WTC11 (cell line): ENCODE data around the gene ELMO1. TPM values are rescaled to one million over a fixed set of nuclear protein-coding genes. Genes with fewer than 3 reads are reported as not detected.

ENCODE experiments used
- ATAC-seq: fragments of 200-7000 bp; cut with Tn5 transposase; 2 replicates; pipeline ENCODE4 v1.10.0; 2021; ENCODE audit warnings: mild to moderate bottlenecking, moderate library complexity
- CTCF ChIA-PET: fragments of 300-600 bp; sonication (Branson Sonifier 250); formaldehyde crosslinking; loops from one replicate; lab custom pipeline; 2021; ENCODE audit warnings: antibody characterized with exemption; lab: Charles Lee
- POLR2A ChIA-PET: fragments of 350-600 bp; sonication (Branson Sonifier 250); formaldehyde crosslinking; loops from one replicate; lab custom pipeline; 2021; ENCODE audit warnings: antibody characterized with exemption; lab: Charles Lee
- DNase-seq: peaks from one replicate; pipeline ENCODE4 v3.0.0; 2021; ENCODE audit warnings: low spot score
- H3K27ac Mint-ChIP-seq: 2 replicates; pipeline ENCODE4 v1.8.0; 2021; ENCODE audit warnings: mixed read lengths
- H3K27me3 Mint-ChIP-seq: 2 replicates; pipeline ENCODE4 v1.8.0; 2021; ENCODE audit warnings: low read depth, mild to moderate bottlenecking, moderate library complexity, mixed read lengths
- H3K36me3 Mint-ChIP-seq: 2 replicates; pipeline ENCODE4 v1.8.0; 2021; ENCODE audit warnings: mixed read lengths
- H3K4me1 Mint-ChIP-seq: 2 replicates; pipeline ENCODE4 v1.8.0; 2022; ENCODE audit warnings: mixed read lengths
- H3K4me3 Mint-ChIP-seq: 2 replicates; pipeline ENCODE4 v1.8.0; 2021; ENCODE audit warnings: mild to moderate bottlenecking, moderate library complexity, mixed read lengths
- H3K9me3 Mint-ChIP-seq: 2 replicates; pipeline ENCODE4 v1.8.0; 2021; ENCODE audit warnings: mixed read lengths
- CBFB ChIP-seq: sonication (generic); formaldehyde crosslinking; IDR thresholded peaks from 2 replicates; pipeline ENCODE4 v1.8.1; 2022; ENCODE audit warnings: mild to moderate bottlenecking, low read depth, missing genetic modification reagents
- FOXK1 ChIP-seq: sonication (generic); formaldehyde crosslinking; IDR thresholded peaks from 2 replicates; pipeline ENCODE4 v1.8.0; 2022; ENCODE audit warnings: mild to moderate bottlenecking, moderate library complexity, missing genetic modification reagents
- GRHL2 ChIP-seq: fragments of 250-450 bp; sonication (Bioruptor Pico); IDR thresholded peaks from 2 replicates; pipeline ENCODE4 v1.8.0; 2022; ENCODE audit warnings: mild to moderate bottlenecking, moderate library complexity; ENCODE audit not compliant: insufficient replicate concordance, severe bottlenecking
- HMGA2 ChIP-seq: fragments of 250-450 bp; sonication (Bioruptor Pico); IDR thresholded peaks from 2 replicates; pipeline ENCODE4 v1.4.0; 2021; ENCODE audit warnings: mild to moderate bottlenecking, moderate library complexity
- KAT7 ChIP-seq: sonication (generic); formaldehyde crosslinking; IDR thresholded peaks from 2 replicates; pipeline ENCODE4 v1.8.1; 2023; ENCODE audit warnings: missing genetic modification reagents, mild to moderate bottlenecking, borderline replicate concordance
- MYBL2 ChIP-seq: sonication (generic); formaldehyde crosslinking; IDR thresholded peaks from 2 replicates; pipeline ENCODE4 v1.8.1; 2023; ENCODE audit warnings: mild to moderate bottlenecking, moderate library complexity, missing genetic modification reagents
- SP1 ChIP-seq: sonication (generic); formaldehyde crosslinking; conservative IDR thresholded peaks from 2 replicates; pipeline ENCODE4 v1.8.1; 2022; ENCODE audit warnings: missing genetic modification reagents
- TEAD1 ChIP-seq: sonication (generic); formaldehyde crosslinking; IDR thresholded peaks from 2 replicates; pipeline ENCODE4 v1.8.0; 2022; ENCODE audit warnings: mild to moderate bottlenecking, missing genetic modification reagents
- ZNF219 ChIP-seq: sonication (generic); formaldehyde crosslinking; IDR thresholded peaks from 2 replicates; pipeline ENCODE4 v1.8.0; 2023; ENCODE audit warnings: missing genetic modification reagents, mild to moderate bottlenecking, borderline replicate concordance
- total RNA-seq: library from RNA; stranded (reverse); gene quantifications from 3 replicates; pipeline ENCODE4 v1.2.3, GENCODE V29; 2021
- TF ChIP-seq, protein P1 (sequence below): sonication (generic); formaldehyde crosslinking; conservative IDR thresholded peaks from 2 replicates; pipeline ENCODE4 v1.8.1; 2023; ENCODE audit warnings: mild to moderate bottlenecking, low read depth, missing genetic modification reagents, moderate library complexity
- TF ChIP-seq, protein P2 (sequence below): sonication (generic); formaldehyde crosslinking; IDR thresholded peaks from 2 replicates; pipeline ENCODE4 v1.8.0; 2022; ENCODE audit warnings: missing genetic modification reagents
- TF ChIP-seq, protein P3 (sequence below): sonication (generic); formaldehyde crosslinking; IDR thresholded peaks from 2 replicates; pipeline ENCODE4 v1.8.0; 2022; ENCODE audit warnings: mild to moderate bottlenecking, missing genetic modification reagents
- TF ChIP-seq, protein P4 (sequence below): fragments of 250-450 bp; sonication (Bioruptor Pico); IDR thresholded peaks from 2 replicates; pipeline ENCODE4 v2.1.2; 2022; ENCODE audit warnings: mild to moderate bottlenecking, moderate library complexity
- TF ChIP-seq, protein P5 (sequence below): sonication (generic); formaldehyde crosslinking; conservative IDR thresholded peaks from 2 replicates; pipeline ENCODE4 v1.8.1; 2022; ENCODE audit warnings: mild to moderate bottlenecking, missing genetic modification reagents
- TF ChIP-seq, protein P6 (sequence below): fragments of 200-600 bp; IDR thresholded peaks from 2 replicates; pipeline ENCODE4 v1.8.0; 2022; ENCODE audit warnings: antibody characterized with exemption
- TF ChIP-seq, protein P7 (sequence below): sonication (generic); formaldehyde crosslinking; IDR thresholded peaks from 2 replicates; pipeline ENCODE4 v1.8.0; 2022; ENCODE audit warnings: mild to moderate bottlenecking, missing genetic modification reagents
- TF ChIP-seq, protein P8 (sequence below): sonication (generic); formaldehyde crosslinking; IDR thresholded peaks from 2 replicates; pipeline ENCODE4 v1.8.1; 2022; ENCODE audit warnings: low read depth, mild to moderate bottlenecking, moderate library complexity, missing genetic modification reagents, borderline replicate concordance
- TF ChIP-seq, protein P9 (sequence below): fragments of 250-450 bp; sonication (Bioruptor Pico); IDR thresholded peaks from 2 replicates; pipeline ENCODE4 v1.9.0; 2021; ENCODE audit warnings: mild to moderate bottlenecking

ELMO1 gene
- total RNA-seq, 1 experiment from 2014 or later = 19.4 TPM

DNA sequence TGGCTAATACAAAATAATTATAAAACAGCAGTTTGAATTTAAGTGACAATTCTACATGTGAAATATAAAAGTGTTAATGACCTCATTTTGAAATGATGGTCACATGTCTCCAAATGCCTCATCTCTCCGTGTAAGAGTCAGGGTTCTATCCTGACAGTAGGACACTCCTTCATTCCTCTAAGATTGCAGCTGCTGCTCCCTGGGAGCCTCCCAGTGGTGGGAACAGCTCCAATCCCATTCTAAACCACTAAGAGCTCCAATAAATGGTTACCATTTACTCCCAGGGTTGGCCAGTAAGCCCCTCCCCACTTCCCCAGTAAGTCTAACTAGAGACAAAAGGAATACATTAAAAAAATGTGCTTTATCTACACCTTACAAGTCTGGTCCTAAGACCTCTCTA is 379.8 kb downstream of the ELMO1 start:
- H3K27me3 Mint-ChIP-seq = no peaks in the 10 kb centered on the region
- ATAC-seq (peak; percentile 85), DNase-seq (no peak)
- peaks cover 6% of the 10 kb centered on the region for H3K4me1 Mint-ChIP-seq
- H3K4me3 Mint-ChIP-seq = no peak overlapping the region
- H3K36me3 Mint-ChIP-seq = no peaks in the 10 kb centered on the region
- ChIA-PET POLR2A (no interaction called here), CTCF (interaction anchor here (1.0 to 1.4 kb wide), 3 partner anchors 81 to 113 kb away, joined by 3 to 5 read pairs (median 3); no protein-coding TSS in a partner anchor)
- H3K27ac Mint-ChIP-seq = no peak overlapping the region
- H3K9me3 Mint-ChIP-seq = peaks cover 4% of the 10 kb centered on the region; the same call in 1 of the 2 replicates
- TF ChIP-seq TEAD1 (no peak), FOXK1 (no peak), HMGA2 (CRISPR knock-in tag) (no peak), ZNF219 (CRISPR knock-in tag) (no peak)
- TF ChIP-seq, protein P1, sequence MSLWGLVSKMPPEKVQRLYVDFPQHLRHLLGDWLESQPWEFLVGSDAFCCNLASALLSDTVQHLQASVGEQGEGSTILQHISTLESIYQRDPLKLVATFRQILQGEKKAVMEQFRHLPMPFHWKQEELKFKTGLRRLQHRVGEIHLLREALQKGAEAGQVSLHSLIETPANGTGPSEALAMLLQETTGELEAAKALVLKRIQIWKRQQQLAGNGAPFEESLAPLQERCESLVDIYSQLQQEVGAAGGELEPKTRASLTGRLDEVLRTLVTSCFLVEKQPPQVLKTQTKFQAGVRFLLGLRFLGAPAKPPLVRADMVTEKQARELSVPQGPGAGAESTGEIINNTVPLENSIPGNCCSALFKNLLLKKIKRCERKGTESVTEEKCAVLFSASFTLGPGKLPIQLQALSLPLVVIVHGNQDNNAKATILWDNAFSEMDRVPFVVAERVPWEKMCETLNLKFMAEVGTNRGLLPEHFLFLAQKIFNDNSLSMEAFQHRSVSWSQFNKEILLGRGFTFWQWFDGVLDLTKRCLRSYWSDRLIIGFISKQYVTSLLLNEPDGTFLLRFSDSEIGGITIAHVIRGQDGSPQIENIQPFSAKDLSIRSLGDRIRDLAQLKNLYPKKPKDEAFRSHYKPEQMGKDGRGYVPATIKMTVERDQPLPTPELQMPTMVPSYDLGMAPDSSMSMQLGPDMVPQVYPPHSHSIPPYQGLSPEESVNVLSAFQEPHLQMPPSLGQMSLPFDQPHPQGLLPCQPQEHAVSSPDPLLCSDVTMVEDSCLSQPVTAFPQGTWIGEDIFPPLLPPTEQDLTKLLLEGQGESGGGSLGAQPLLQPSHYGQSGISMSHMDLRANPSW (CRISPR knock-in tag) = no peak
- TF ChIP-seq, protein P2, sequence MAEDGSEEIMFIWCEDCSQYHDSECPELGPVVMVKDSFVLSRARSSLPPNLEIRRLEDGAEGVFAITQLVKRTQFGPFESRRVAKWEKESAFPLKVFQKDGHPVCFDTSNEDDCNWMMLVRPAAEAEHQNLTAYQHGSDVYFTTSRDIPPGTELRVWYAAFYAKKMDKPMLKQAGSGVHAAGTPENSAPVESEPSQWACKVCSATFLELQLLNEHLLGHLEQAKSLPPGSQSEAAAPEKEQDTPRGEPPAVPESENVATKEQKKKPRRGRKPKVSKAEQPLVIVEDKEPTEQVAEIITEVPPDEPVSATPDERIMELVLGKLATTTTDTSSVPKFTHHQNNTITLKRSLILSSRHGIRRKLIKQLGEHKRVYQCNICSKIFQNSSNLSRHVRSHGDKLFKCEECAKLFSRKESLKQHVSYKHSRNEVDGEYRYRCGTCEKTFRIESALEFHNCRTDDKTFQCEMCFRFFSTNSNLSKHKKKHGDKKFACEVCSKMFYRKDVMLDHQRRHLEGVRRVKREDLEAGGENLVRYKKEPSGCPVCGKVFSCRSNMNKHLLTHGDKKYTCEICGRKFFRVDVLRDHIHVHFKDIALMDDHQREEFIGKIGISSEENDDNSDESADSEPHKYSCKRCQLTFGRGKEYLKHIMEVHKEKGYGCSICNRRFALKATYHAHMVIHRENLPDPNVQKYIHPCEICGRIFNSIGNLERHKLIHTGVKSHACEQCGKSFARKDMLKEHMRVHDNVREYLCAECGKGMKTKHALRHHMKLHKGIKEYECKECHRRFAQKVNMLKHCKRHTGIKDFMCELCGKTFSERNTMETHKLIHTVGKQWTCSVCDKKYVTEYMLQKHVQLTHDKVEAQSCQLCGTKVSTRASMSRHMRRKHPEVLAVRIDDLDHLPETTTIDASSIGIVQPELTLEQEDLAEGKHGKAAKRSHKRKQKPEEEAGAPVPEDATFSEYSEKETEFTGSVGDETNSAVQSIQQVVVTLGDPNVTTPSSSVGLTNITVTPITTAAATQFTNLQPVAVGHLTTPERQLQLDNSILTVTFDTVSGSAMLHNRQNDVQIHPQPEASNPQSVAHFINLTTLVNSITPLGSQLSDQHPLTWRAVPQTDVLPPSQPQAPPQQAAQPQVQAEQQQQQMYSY (CRISPR knock-in tag) = no peak
- TF ChIP-seq, protein P3, sequence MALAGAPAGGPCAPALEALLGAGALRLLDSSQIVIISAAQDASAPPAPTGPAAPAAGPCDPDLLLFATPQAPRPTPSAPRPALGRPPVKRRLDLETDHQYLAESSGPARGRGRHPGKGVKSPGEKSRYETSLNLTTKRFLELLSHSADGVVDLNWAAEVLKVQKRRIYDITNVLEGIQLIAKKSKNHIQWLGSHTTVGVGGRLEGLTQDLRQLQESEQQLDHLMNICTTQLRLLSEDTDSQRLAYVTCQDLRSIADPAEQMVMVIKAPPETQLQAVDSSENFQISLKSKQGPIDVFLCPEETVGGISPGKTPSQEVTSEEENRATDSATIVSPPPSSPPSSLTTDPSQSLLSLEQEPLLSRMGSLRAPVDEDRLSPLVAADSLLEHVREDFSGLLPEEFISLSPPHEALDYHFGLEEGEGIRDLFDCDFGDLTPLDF = no peak

DNA sequence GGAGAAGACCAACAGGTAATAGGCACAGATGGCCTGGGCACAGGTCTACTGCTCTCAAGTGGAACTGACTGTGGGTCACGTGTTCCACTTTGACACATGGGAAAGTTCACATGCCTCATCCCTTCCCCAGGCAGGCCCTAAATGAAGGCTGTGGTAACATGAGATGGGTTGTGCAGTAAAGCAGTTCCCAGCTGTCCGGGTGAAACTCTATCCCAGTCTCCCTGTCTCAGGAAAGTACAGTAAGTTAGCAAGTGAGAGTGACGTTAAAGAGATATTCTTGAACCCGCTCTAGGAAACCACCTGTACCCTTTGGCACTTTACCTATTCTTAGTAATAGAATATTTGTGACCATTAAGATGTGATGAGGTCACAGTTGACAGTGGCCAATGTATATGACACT is 380.6 kb downstream of the ELMO1 start:
- H3K9me3 Mint-ChIP-seq = peaks cover 4% of the 10 kb centered on the region; the same call in 1 of the 2 replicates
- ChIA-PET CTCF (interaction anchor here (1.4 kb wide), 1 partner anchor 114 kb away, joined by 3 read pairs; no protein-coding TSS in a partner anchor), POLR2A (no interaction called here)
- H3K36me3 Mint-ChIP-seq = no peaks in the 10 kb centered on the region
- ATAC-seq (no peak), DNase-seq (no peak)
- H3K27me3 Mint-ChIP-seq = no peaks in the 10 kb centered on the region
- no peak overlapping the region for H3K4me3 Mint-ChIP-seq
- H3K4me1 Mint-ChIP-seq = peaks cover 6% of the 10 kb centered on the region
- H3K27ac Mint-ChIP-seq = no peak overlapping the region
- TF ChIP-seq, protein P4, sequence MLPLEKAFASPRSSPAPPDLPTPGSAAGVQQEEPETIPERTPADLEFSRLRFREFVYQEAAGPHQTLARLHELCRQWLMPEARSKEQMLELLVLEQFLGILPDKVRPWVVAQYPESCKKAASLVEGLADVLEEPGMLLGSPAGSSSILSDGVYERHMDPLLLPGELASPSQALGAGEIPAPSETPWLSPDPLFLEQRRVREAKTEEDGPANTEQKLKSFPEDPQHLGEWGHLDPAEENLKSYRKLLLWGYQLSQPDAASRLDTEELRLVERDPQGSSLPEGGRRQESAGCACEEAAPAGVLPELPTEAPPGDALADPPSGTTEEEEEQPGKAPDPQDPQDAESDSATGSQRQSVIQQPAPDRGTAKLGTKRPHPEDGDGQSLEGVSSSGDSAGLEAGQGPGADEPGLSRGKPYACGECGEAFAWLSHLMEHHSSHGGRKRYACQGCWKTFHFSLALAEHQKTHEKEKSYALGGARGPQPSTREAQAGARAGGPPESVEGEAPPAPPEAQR (CRISPR knock-in tag) = no peak
- TF ChIP-seq, protein P5, sequence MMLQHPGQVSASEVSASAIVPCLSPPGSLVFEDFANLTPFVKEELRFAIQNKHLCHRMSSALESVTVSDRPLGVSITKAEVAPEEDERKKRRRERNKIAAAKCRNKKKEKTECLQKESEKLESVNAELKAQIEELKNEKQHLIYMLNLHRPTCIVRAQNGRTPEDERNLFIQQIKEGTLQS = no peak
- TF ChIP-seq, protein P6, sequence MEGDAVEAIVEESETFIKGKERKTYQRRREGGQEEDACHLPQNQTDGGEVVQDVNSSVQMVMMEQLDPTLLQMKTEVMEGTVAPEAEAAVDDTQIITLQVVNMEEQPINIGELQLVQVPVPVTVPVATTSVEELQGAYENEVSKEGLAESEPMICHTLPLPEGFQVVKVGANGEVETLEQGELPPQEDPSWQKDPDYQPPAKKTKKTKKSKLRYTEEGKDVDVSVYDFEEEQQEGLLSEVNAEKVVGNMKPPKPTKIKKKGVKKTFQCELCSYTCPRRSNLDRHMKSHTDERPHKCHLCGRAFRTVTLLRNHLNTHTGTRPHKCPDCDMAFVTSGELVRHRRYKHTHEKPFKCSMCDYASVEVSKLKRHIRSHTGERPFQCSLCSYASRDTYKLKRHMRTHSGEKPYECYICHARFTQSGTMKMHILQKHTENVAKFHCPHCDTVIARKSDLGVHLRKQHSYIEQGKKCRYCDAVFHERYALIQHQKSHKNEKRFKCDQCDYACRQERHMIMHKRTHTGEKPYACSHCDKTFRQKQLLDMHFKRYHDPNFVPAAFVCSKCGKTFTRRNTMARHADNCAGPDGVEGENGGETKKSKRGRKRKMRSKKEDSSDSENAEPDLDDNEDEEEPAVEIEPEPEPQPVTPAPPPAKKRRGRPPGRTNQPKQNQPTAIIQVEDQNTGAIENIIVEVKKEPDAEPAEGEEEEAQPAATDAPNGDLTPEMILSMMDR = no peak
- no peak for TF ChIP-seq SP1 (CRISPR knock-in tag)
- no peak for TF ChIP-seq MYBL2
- TF ChIP-seq, protein P7, sequence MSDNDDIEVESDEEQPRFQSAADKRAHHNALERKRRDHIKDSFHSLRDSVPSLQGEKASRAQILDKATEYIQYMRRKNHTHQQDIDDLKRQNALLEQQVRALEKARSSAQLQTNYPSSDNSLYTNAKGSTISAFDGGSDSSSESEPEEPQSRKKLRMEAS (CRISPR knock-in tag) = no peak
- TF ChIP-seq, protein P8, sequence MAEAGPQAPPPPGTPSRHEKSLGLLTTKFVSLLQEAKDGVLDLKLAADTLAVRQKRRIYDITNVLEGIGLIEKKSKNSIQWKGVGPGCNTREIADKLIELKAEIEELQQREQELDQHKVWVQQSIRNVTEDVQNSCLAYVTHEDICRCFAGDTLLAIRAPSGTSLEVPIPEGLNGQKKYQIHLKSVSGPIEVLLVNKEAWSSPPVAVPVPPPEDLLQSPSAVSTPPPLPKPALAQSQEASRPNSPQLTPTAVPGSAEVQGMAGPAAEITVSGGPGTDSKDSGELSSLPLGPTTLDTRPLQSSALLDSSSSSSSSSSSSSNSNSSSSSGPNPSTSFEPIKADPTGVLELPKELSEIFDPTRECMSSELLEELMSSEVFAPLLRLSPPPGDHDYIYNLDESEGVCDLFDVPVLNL (CRISPR knock-in tag) = no peak
- TF ChIP-seq KAT7 (CRISPR knock-in tag) = no peak
- no peak for TF ChIP-seq CBFB (CRISPR knock-in tag)
- TF ChIP-seq HMGA2 (CRISPR knock-in tag) = no peak
- no peak for TF ChIP-seq GRHL2
- TF ChIP-seq, protein P9, sequence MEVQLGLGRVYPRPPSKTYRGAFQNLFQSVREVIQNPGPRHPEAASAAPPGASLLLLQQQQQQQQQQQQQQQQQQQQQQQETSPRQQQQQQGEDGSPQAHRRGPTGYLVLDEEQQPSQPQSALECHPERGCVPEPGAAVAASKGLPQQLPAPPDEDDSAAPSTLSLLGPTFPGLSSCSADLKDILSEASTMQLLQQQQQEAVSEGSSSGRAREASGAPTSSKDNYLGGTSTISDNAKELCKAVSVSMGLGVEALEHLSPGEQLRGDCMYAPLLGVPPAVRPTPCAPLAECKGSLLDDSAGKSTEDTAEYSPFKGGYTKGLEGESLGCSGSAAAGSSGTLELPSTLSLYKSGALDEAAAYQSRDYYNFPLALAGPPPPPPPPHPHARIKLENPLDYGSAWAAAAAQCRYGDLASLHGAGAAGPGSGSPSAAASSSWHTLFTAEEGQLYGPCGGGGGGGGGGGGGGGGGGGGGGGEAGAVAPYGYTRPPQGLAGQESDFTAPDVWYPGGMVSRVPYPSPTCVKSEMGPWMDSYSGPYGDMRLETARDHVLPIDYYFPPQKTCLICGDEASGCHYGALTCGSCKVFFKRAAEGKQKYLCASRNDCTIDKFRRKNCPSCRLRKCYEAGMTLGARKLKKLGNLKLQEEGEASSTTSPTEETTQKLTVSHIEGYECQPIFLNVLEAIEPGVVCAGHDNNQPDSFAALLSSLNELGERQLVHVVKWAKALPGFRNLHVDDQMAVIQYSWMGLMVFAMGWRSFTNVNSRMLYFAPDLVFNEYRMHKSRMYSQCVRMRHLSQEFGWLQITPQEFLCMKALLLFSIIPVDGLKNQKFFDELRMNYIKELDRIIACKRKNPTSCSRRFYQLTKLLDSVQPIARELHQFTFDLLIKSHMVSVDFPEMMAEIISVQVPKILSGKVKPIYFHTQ (CRISPR knock-in tag) = no peak
- TF ChIP-seq FOXK1 = no peak
